NT2/D1 (cell line): ENCODE measurements around the gene AGAP2.

Source experiments
- SUZ12 ChIP-seq: IDR thresholded peaks from 2 replicates; pipeline ENCODE4 v1.6.1; 2011; ENCODE audit not compliant: insufficient read length, insufficient read depth; ENCODE audit errors: extremely low read depth
- YY1 ChIP-seq: IDR thresholded peaks from 2 replicates; pipeline ENCODE4 v1.6.1; 2011; ENCODE audit not compliant: insufficient read length, insufficient read depth
- ZNF274 ChIP-seq: IDR thresholded peaks from 2 replicates; pipeline ENCODE4 v1.6.1; 2011; ENCODE audit warnings: mild to moderate bottlenecking, low read depth, low read length

GRCh38 chr12:57765698-57766463, 27.3 kb upstream of the AGAP2 start:
- no peak for TF ChIP-seq YY1
- TF ChIP-seq SUZ12: peak; percentile 12
- TF ChIP-seq ZNF274: no peak
